ENCODE data around the gene MBLAC1.

- TF ChIP-seq CTCF (IDR thresholded peaks at IDR 0.05) (no peak), POLR2A (IDR thresholded peaks at IDR 0.05) (no peak), POLR2AphosphoS5 (IDR thresholded peaks at IDR 0.05) (no peak)
These were observed 4.2 kb upstream of the MBLAC1 start for GRCh38 chr7:100122568-100122967.
